ENCODE data around the gene TSHB.

TSHB gene

GRCh38 chr1:115056395-115056798 lies 26.8 kb downstream of the TSHB start:
- DNase-seq (ENCODE audit: low read depth, low spot score), result no peak
- no peak overlapping the region for H3K4me3 ChIP-seq (ENCODE audit: low read length)

GRCh38 chr1:115057661-115058254 lies 28.1 kb downstream of the TSHB start:
- no peak for DNase-seq (ENCODE audit: low read depth, low spot score)

GRCh38 chr1:115059316-115059715 lies 29.7 kb downstream of the TSHB start:
- no peak overlapping the region for H3K4me3 ChIP-seq (ENCODE audit: low read length)
- no peak for DNase-seq (ENCODE audit: low read depth, low spot score)

More at GRCh38 chr1:115057661-115058254, 28.1 kb downstream of the TSHB start:
- H3K4me3 ChIP-seq (ENCODE audit: low read length), result no peak overlapping the region

GRCh38 chr1:115060501-115060900 lies 30.9 kb downstream of the TSHB start:
- no peak for DNase-seq (ENCODE audit: low read depth, low spot score)
- no peak overlapping the region for H3K4me3 ChIP-seq (ENCODE audit: low read length)

GRCh38 chr1:115062542-115063004 lies 32.9 kb downstream of the TSHB start:
- DNase-seq (ENCODE audit: low read depth, low spot score), result peak; percentile 98
- no peak overlapping the region; the same call in 1 of the 2 replicates for H3K4me3 ChIP-seq (ENCODE audit: low read length)

GRCh38 chr1:115063228-115063901 lies 33.7 kb downstream of the TSHB start:
- H3K4me3 ChIP-seq (ENCODE audit: low read length), result peak overlapping the region; percentile 33
- peak; percentile 88 for DNase-seq (ENCODE audit: low read depth, low spot score)

- DNase-seq (ENCODE audit: low read depth, low spot score), result no peak
- no peak overlapping the region for H3K4me3 ChIP-seq (ENCODE audit: low read length)
Observed at GRCh38 chr1:115064461-115064860, 34.8 kb downstream of the TSHB start.

GRCh38 chr1:115065021-115065420 lies 35.4 kb downstream of the TSHB start:
- no peak overlapping the region for H3K4me3 ChIP-seq (ENCODE audit: low read length)
- DNase-seq (ENCODE audit: low read depth, low spot score), result no peak

GRCh38 chr1:115067161-115067859 lies 37.7 kb downstream of the TSHB start:
- DNase-seq (ENCODE audit: low read depth, low spot score), result no peak
- H3K4me3 ChIP-seq (ENCODE audit: low read length), result no peak overlapping the region

GRCh38 chr1:115068826-115069585 lies 39.4 kb downstream of the TSHB start:
- no peak for DNase-seq (ENCODE audit: low read depth, low spot score)
- H3K4me3 ChIP-seq (ENCODE audit: low read length), result no peak overlapping the region

GRCh38 chr1:115069659-115070308 lies 40.2 kb downstream of the TSHB start:
- H3K4me3 ChIP-seq (ENCODE audit: low read length), result no peak overlapping the region
- no peak for DNase-seq (ENCODE audit: low read depth, low spot score)

GRCh38 chr1:115071012-115071664 lies 41.5 kb downstream of the TSHB start:
- no peak overlapping the region for H3K4me3 ChIP-seq (ENCODE audit: low read length)
- no peak for DNase-seq (ENCODE audit: low read depth, low spot score)

GRCh38 chr1:115073298-115074087 lies 43.9 kb downstream of the TSHB start:
- no peak for DNase-seq (ENCODE audit: low read depth, low spot score)
- H3K4me3 ChIP-seq (ENCODE audit: low read length), result no peak overlapping the region

GRCh38 chr1:115074839-115075534 lies 45.4 kb downstream of the TSHB start:
- no peak overlapping the region for H3K4me3 ChIP-seq (ENCODE audit: low read length)
- DNase-seq (ENCODE audit: low read depth, low spot score), result no peak

GRCh38 chr1:115076384-115076915 lies 46.8 kb downstream of the TSHB start:
- H3K4me3 ChIP-seq (ENCODE audit: low read length), result no peak overlapping the region
- no peak for DNase-seq (ENCODE audit: low read depth, low spot score)

- no peak overlapping the region for H3K4me3 ChIP-seq (ENCODE audit: low read length)
Observed at GRCh38 chr1:115077286-115077983, 47.8 kb downstream of the TSHB start.

GRCh38 chr1:115077984-115078330 lies 48.3 kb downstream of the TSHB start:
- H3K4me3 ChIP-seq (ENCODE audit: low read length), result no peak overlapping the region
- DNase-seq (ENCODE audit: low read depth, low spot score), result no peak

More at GRCh38 chr1:115077286-115077983, 47.8 kb downstream of the TSHB start:
- no peak for DNase-seq (ENCODE audit: low read depth, low spot score)

All from Jurkat, Clone E6-1 (cell line).